Neural cell (in vitro differentiated cells): ENCODE measurements around the gene CYP26B1. TPM values are rescaled to one million over a fixed set of nuclear protein-coding genes. Genes with fewer than 3 reads are reported as not detected.

ENCODE experiments used
- H2AFZ ChIP-seq: fragments of 200-600, 300-800 bp; sonication (generic), shearing (Covaris generic); 2 replicates; pipeline ENCODE4 v1.6.0; 2014; ENCODE audit warnings: low read depth, mild to moderate bottlenecking, antibody characterized with exemption, low read length, moderate library complexity
- H3F3A ChIP-seq: fragments of 200-600 bp; shearing (Covaris generic); 2 replicates; pipeline ENCODE4 v1.6.1; 2016; ENCODE audit warnings: mild to moderate bottlenecking, moderate library complexity, mixed read lengths, antibody characterized with exemption, low read length; ENCODE audit not compliant: insufficient read depth, poor library complexity, severe bottlenecking
- H3K27ac ChIP-seq: fragments of 200-600, 300-800 bp; sonication (generic), shearing (Covaris generic); 2 replicates; pipeline ENCODE4 v1.5.1; 2014; ENCODE audit warnings: mild to moderate bottlenecking, low read length, moderate library complexity
- H3K27me3 ChIP-seq: fragments of 300-800, 200-600 bp; sonication (generic), shearing (Covaris generic); 2 replicates; pipeline ENCODE4 v1.6.0; 2014; ENCODE audit warnings: mild to moderate bottlenecking, low read depth, low read length, moderate library complexity; ENCODE audit not compliant: insufficient read depth
- H3K36me3 ChIP-seq: fragments of 300-800, 200-600 bp; sonication (generic), shearing (Covaris generic); 2 replicates; pipeline ENCODE4 v1.5.1; 2014; ENCODE audit warnings: mild to moderate bottlenecking, antibody characterized with exemption, low read length, moderate library complexity; ENCODE audit not compliant: insufficient read depth
- H3K4me2 ChIP-seq: fragments of 300-800, 200-600 bp; sonication (generic), shearing (Covaris generic); 2 replicates; pipeline ENCODE4 v1.6.0; 2014; ENCODE audit warnings: mild to moderate bottlenecking, low read length
- H3K4me3 ChIP-seq: fragments of 300-800, 200-600 bp; sonication (generic), shearing (Covaris generic); 2 replicates; pipeline ENCODE4 v1.5.1; 2014; ENCODE audit warnings: mild to moderate bottlenecking, low read length, moderate library complexity
- H3K79me2 ChIP-seq: fragments of 200-600 bp; shearing (Covaris generic); replicated peaks from 2 replicates; pipeline ENCODE4 v1.6.0; 2014; ENCODE audit warnings: mild to moderate bottlenecking, low read length, moderate library complexity; ENCODE audit not compliant: insufficient read depth
- H3K9ac ChIP-seq: fragments of 300-800, 200-600 bp; sonication (generic), shearing (Covaris generic); 2 replicates; pipeline ENCODE4 v1.6.1; 2016; ENCODE audit warnings: mild to moderate bottlenecking, low read length, mixed read lengths
- H3K9me2 ChIP-seq: fragments of 200-600 bp; shearing (Covaris generic); 2 replicates; pipeline ENCODE4 v1.6.1; 2016; ENCODE audit warnings: mild to moderate bottlenecking, low read length, mixed read lengths; ENCODE audit not compliant: insufficient read depth
- H3K9me3 ChIP-seq: fragments of 200-600, 300-800 bp; sonication (generic), shearing (Covaris generic); 2 replicates; pipeline ENCODE4 v1.6.1; 2016; ENCODE audit warnings: mild to moderate bottlenecking, mixed run types, low read length, moderate library complexity, mixed read lengths
- H4K20me1 ChIP-seq: fragments of 200-600 bp; shearing (Covaris generic); 2 replicates; pipeline ENCODE4 v1.6.1; 2016; ENCODE audit warnings: mild to moderate bottlenecking, mixed run types; ENCODE audit not compliant: insufficient read depth
- CTCF ChIP-seq: fragments of 450-650 bp; IDR thresholded peaks from 2 replicates; pipeline ENCODE4 v1.5.1; 2014; ENCODE audit warnings: antibody characterized with exemption, mild to moderate bottlenecking, moderate library complexity; ENCODE audit not compliant: poor library complexity, severe bottlenecking
- EP300 ChIP-seq: fragments of 450-650 bp; conservative IDR thresholded peaks from 2 replicates; pipeline ENCODE4 v1.6.1; 2014; ENCODE audit warnings: antibody characterized with exemption, mild to moderate bottlenecking, moderate library complexity; ENCODE audit not compliant: poor library complexity, severe bottlenecking
- EZH2 ChIP-seq: fragments of 200-600, 300-800 bp; shearing (Covaris generic), sonication (generic); IDR thresholded peaks from 2 replicates; pipeline ENCODE4 v1.6.1; 2014; ENCODE audit warnings: antibody characterized with exemption, low read length, borderline replicate concordance, mild to moderate bottlenecking; ENCODE audit not compliant: insufficient read depth, poor library complexity, severe bottlenecking
- MXI1 ChIP-seq: fragments of 450-650 bp; conservative IDR thresholded peaks from 2 replicates; pipeline ENCODE4 v1.6.1; 2014; ENCODE audit warnings: antibody characterized with exemption, mild to moderate bottlenecking; ENCODE audit not compliant: poor library complexity, severe bottlenecking
- POLR2AphosphoS5 ChIP-seq: IDR thresholded peaks from 2 replicates; pipeline ENCODE4 v1.6.1; 2012
- RAD21 ChIP-seq: fragments of 450-650 bp; conservative IDR thresholded peaks from 2 replicates; pipeline ENCODE4 v1.6.1; 2014; ENCODE audit warnings: antibody characterized with exemption, mild to moderate bottlenecking, moderate library complexity
- SMC3 ChIP-seq: fragments of 450-650 bp; conservative IDR thresholded peaks from 2 replicates; pipeline ENCODE4 v1.6.1; 2014; ENCODE audit warnings: antibody characterized with exemption, mild to moderate bottlenecking, moderate library complexity; ENCODE audit not compliant: poor library complexity
- TAF1 ChIP-seq: IDR thresholded peaks from 2 replicates; pipeline ENCODE4 v1.6.1; 2012; ENCODE audit warnings: low read depth
- polyA plus RNA-seq: library from polyadenylated mRNA; depleted of rRNA; stranded (reverse); fragments of >200 nt; gene quantifications from 2 replicates; pipeline ENCODE4 v1.2.3, GENCODE V29; 2014
- TF ChIP-seq, protein P1 (sequence below): IDR thresholded peaks from 2 replicates; pipeline ENCODE4 v1.6.1; 2012; ENCODE audit warnings: borderline replicate concordance

The CYP26B1 gene
- polyA plus RNA-seq, 1 donor from 2014 or later: 0.83 TPM

GRCh38 chr2:72145658-72146329, 1.9 kb downstream of the CYP26B1 start:
- Histone ChIP-seq H3K27me3 (peaks cover 95% of the 10 kb centered on the region), H2AFZ (no peak overlapping the region)

DNA sequence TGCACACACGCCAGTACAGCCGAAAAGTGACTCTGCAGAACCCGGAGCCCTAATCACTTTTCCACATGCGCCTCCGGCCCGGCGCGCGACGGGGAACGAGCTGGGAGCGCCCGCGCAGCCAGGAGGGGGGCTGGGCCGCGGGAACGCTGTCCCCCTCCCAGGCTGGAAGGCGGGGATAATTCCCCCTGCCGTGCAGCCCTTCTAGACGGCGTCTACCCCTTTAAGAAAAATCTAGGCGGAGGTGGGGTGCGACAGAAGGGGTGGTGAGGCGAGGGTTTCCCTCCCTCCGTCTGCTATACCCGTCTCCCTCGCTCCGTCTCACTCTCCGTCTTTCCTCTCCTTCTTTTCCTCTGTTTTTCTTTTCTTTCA, 2.4 kb downstream of the CYP26B1 start:
- H3K4me2 ChIP-seq: no peak overlapping the region
- TF ChIP-seq TAF1 (no peak), SMC3 (no peak), MXI1 (no peak), POLR2AphosphoS5 (no peak), CTCF (no peak), EP300 (no peak), RAD21 (no peak), EZH2 (no peak)
- TF ChIP-seq, protein P1, sequence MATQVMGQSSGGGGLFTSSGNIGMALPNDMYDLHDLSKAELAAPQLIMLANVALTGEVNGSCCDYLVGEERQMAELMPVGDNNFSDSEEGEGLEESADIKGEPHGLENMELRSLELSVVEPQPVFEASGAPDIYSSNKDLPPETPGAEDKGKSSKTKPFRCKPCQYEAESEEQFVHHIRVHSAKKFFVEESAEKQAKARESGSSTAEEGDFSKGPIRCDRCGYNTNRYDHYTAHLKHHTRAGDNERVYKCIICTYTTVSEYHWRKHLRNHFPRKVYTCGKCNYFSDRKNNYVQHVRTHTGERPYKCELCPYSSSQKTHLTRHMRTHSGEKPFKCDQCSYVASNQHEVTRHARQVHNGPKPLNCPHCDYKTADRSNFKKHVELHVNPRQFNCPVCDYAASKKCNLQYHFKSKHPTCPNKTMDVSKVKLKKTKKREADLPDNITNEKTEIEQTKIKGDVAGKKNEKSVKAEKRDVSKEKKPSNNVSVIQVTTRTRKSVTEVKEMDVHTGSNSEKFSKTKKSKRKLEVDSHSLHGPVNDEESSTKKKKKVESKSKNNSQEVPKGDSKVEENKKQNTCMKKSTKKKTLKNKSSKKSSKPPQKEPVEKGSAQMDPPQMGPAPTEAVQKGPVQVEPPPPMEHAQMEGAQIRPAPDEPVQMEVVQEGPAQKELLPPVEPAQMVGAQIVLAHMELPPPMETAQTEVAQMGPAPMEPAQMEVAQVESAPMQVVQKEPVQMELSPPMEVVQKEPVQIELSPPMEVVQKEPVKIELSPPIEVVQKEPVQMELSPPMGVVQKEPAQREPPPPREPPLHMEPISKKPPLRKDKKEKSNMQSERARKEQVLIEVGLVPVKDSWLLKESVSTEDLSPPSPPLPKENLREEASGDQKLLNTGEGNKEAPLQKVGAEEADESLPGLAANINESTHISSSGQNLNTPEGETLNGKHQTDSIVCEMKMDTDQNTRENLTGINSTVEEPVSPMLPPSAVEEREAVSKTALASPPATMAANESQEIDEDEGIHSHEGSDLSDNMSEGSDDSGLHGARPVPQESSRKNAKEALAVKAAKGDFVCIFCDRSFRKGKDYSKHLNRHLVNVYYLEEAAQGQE: no peak
- H3K27me3 ChIP-seq: peaks cover 92% of the 10 kb centered on the region
- no peaks in the 10 kb centered on the region for H3K9me2 ChIP-seq
- H3K27ac ChIP-seq: no peak overlapping the region
- no peaks in the 10 kb centered on the region for H3F3A ChIP-seq
- peak overlapping the region; percentile 59 for H3K4me3 ChIP-seq
- no peaks in the 10 kb centered on the region for H4K20me1 ChIP-seq
- no peak overlapping the region for H3K9ac ChIP-seq
- H3K36me3 ChIP-seq: no peaks in the 10 kb centered on the region
- no peak overlapping the region for H2AFZ ChIP-seq
- H3K79me2 ChIP-seq: no peaks in the 10 kb centered on the region
- H3K9me3 ChIP-seq: no peaks in the 10 kb centered on the region

More at GRCh38 chr2:72145658-72146329, 1.9 kb downstream of the CYP26B1 start:
- H3K27ac ChIP-seq: no peak overlapping the region
- H4K20me1 ChIP-seq: no peaks in the 10 kb centered on the region
- TF ChIP-seq EZH2 (peak; percentile 38), TAF1 (no peak), RAD21 (no peak), CTCF (no peak), POLR2AphosphoS5 (no peak)
- H3K9me3 ChIP-seq: no peaks in the 10 kb centered on the region
- H3K9me2 ChIP-seq: no peaks in the 10 kb centered on the region
- no peaks in the 10 kb centered on the region for H3K36me3 ChIP-seq
- H3K4me3 ChIP-seq: peak overlapping the region; percentile 60
- no peak overlapping the region for H3K4me2 ChIP-seq
- no peaks in the 10 kb centered on the region for H3K79me2 ChIP-seq
- H3F3A ChIP-seq: no peaks in the 10 kb centered on the region
- no peak overlapping the region for H3K9ac ChIP-seq
